ENCODE data around the gene ZNF728.
"Not testable (repeated sequence)": the region's sequence is repeated elsewhere in the genome, so short reads cannot be mapped to it uniquely, and the experiment has no call there.

Gene ZNF728

DNA sequence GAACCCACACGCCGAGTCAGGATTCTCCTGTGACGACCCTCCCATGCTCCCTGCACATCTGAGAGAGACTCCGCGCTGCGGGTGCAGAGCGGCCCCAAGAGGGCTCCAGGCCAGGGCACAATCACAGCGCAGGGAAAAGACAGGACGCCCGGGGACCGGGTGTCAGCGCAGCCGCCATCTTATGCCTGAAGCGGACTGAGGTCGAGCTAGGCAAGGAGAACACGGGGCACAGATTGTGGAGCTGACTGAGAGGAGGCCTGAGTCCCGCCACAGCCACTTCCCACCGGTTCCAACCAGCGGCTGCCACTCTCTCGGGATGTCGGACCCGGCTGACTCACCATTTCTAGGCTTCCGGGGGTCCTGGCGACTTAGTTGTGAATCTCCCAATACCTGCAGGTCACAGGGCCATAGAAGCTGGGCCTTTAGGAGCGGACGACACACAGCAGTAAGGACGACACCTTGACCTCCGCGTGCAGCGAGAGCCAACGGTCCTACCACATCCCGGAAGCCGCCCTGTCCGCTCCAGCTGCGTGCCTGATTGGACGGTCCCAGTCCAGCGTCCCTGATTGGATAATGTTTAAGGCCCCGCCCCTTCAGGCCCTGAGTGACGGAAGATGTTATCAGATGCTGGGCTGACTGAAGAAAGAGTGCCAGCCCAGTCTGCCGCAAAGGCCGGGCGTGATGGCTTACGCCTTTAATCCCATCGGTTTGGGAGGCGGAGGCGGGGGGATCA is at the start of gene ZNF728:
TSS of gene ZNF728 (minus strand) at position 487 of the 733 bp plus-strand sequence. CDS start at position 341, 146 bp downstream.
- no peak for DNase-seq

DNA sequence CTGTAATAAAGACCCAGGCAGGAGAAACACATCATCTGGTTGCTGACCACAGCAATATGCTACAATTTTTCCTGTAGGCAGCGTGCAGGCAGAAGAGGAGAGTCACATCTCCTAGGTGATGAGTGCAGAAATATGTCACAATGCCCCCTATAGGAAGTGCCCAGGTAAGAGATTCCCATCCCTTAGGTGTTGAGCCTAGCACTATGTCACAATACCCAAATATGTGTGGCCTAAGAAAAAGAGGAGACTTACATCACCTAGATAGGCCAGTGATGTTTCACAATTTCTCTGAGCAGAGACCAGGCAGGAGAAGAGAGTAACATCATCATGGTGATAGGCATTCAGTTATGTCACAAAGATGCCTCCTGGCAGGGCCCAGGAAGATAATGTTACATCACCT is 49.4 kb upstream of the ZNF728 start:
- DNase-seq: no peak

DNA sequence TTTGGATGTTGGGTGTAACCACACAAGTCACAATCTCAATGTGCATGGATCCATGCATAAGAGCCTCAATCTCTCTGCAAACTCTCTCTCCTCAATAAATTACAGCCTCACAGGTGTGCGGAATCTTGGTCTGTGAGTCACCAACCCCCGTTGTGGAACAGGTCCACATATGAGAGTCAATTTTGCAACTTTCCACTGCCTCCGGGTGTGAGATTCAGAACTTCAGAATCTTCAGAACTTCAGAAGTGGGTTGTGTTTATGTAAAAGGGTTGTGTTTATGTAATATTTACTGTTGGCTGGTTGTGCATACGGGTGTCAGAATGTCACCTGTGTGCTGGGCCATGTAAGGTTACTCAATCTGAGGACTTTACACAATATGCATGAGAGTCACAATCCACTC is 46.3 kb upstream of the ZNF728 start:
- DNase-seq: no peak

DNA sequence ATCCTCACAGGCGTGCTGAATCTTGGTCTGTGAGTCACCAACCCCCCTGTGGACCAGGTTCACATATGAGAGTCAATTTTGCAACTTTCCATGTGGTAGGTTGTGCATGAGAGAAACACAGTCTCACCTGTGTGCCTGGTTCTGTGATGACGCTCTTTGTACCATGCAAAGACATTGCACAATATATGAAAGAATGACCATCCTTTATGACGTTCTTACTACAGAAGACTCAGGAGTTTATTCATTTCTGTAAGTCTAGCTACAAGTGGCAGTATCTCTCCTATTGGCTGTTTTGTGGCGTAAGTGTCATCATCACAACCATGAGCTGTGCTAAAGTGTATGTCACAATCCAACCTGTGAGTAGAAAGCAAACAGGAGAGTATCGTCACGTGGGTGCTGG is 43.8 kb upstream of the ZNF728 start:
- DNase-seq: no peak

DNA sequence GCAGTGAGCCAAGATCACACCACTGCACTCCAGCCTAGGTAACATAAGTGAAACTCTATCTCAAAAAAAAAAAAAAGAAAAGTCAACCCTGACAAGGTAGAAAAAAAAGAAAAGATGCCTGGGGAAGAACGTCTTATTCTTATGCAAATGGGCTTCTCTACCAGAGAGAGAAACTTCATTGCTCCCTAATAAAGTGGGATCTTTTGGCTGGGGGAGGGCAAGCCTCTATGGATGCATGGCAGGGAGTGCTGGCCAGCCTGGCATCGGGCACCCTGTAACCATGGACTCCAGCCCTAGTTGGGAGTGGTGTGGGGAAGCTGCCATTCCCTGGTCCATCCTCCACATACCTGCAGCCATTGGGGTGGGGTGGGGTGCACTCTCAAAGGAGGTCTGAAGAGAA is 30.7 kb upstream of the ZNF728 start:
- no peak for DNase-seq

DNA sequence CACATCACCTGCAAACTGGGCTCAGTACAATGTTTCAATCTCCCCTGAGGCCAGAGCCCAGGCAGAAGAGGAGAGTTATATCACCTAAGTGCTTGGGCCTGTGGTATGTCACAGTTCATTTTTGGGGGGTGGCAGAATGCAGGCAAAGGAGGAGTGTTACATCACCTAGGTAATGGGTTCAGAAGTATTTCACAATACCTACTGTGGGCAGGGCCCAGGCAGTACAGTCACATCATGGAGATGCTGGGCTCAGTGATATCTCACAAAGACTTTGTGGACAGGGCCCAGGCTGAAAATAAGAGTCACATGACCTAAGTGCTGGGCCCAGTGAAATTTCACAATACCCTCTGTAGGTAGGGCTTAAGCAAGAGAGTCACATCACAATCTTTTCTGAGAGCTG is 12.7 kb upstream of the ZNF728 start:
- DNase-seq: no peak

DNA sequence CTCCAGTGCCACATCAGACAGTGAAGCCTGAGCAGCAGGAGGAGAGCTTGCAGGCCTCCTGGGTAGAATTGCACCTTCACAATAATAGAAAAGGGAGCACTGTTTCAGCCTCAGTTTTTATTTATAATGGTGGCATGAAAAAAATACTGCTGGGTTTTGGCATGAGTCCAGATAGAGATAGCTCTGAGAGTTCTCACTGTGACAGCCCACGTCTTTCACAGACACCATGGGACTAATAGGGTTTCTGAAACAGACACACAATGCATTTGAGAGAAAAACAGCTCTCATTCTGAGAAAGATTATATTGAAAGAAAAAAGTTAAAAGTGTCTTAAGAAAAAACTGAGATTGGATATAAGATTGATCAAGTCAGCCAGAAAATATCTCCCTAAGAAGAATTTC is 8.0 kb downstream of the ZNF728 start:
- DNase-seq: not testable (repeated sequence)

DNA sequence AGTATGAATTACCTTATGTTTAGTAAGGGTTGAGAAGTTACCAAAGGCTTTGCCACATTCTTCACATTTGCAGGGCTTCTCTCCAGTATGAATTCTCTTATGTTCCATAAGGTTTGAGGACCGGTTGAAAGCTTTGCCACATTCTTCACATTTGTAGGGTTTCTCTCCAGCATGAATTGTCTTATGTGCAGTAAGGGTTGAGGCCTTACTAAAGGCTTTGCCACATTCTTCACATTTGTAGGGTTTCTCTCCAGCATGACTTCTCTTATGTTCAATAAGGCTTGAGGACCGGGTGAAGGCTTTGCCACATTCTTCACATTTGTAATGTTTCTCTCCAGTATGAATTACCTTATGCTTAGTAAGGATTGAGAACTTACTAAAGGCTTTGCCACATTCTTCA is 26.7 kb downstream of the ZNF728 start:
- DNase-seq: no peak

DNA sequence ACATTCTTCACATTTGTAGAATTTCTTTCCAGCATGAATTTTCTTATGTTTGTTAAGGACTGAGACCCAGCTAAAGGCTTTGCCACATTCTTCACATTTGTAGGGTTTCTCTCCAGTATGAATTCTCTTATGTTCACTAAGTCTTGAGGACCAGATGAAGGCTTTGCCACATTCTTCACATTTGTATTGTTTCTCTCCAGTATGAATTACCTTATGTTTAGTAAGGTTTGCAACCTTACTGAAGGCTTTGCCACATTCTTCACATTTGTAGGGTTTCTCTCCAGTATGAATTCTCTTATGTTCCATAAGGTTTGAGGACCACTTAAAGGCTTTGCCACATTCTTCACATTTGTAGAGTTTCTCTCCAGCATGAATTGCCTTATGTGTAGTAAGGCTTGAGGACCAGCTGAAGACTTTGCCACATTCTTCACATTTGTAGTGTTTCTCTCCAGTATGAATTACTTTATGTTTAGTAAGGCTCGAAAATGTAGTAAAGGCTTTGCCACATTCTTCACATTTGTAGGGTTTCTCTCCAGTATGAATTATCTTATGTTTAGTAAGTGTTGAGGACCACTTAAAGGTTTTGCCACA is 27.3 kb downstream of the ZNF728 start:
- DNase-seq: not testable (repeated sequence)

DNA sequence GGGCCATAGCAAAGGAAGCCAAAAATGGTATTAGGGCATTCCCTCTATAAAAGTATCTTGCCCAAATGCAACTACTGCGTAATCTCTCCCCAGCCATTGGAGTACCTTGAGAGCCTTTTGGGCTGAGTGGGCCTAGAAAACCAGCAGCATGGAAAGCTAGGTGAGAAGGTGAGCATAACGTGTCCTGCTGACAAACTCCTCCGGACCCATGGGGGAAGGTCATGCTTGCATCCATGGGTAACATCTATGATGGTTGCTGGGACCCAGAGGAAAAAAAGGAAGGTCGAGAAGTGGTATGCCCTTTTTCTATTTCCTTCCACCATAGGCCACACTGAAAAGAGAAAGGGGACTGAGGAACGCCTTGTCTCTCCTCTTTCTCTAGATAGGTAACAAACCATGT is 57.4 kb downstream of the ZNF728 start:
- no peak for DNase-seq

DNA sequence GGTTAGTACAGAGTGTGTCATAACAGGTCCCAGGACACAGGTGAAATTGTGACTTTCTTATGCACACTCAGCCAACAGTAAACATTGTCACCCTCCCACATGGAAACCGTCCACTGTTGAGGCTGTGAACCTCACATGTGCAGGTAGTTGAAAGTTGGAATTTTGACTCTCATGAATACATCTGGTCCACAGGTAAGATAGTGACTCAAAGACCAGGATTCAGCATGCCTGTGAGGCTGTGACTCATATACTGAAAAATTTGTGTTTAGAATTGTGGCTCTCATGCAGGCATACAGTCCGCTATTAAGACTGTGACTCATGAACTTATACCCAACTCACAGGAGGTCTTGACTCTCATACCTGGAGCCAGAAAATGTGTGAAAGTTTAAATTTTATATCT is 67.8 kb downstream of the ZNF728 start:
- DNase-seq: no peak

DNA sequence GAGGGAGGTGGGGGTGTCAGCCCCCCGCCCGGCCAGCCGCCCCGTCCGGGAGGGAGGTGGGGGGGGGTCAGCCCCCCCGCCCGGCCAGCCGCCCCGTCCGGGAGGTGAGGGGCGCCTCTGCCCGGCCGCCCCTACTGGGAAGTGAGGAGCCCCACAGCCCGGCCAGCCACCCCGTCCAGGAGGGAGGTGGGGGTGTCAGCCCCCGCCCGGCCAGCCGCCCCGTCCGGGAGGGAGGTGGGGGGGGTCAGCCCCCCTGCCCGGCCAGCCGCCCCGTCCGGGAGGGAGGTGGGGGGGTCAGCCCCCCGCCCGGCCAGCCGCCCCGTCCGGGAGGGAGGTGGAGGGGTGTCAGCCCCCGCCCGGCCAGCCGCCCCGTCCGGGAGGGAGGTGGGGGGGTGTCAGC is 75.4 kb downstream of the ZNF728 start:
- not testable (repeated sequence) for DNase-seq

DNA sequence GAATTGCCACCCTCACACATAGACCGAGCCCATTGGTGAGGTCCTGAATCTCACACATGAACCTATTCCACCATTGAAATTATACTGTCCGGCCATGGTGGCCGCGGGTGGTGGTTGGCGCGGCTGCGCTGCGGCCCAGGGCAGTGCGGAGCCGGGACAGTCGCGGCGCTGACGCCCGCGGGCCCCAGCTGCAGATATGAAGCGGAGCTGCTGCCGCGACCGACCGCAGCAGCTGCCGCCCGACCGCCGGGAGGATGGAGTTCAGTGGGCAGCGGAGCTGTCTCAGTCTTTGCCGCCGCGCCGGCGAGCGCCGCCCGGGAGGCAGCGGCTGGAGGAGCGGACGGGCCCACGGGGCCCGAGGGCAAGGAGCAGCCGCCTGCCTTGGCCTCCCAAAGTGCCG is 77.8 kb downstream of the ZNF728 start:
- DNase-seq: not testable (repeated sequence)
